ENCODE measurements around the gene SLC41A3.

DNA sequence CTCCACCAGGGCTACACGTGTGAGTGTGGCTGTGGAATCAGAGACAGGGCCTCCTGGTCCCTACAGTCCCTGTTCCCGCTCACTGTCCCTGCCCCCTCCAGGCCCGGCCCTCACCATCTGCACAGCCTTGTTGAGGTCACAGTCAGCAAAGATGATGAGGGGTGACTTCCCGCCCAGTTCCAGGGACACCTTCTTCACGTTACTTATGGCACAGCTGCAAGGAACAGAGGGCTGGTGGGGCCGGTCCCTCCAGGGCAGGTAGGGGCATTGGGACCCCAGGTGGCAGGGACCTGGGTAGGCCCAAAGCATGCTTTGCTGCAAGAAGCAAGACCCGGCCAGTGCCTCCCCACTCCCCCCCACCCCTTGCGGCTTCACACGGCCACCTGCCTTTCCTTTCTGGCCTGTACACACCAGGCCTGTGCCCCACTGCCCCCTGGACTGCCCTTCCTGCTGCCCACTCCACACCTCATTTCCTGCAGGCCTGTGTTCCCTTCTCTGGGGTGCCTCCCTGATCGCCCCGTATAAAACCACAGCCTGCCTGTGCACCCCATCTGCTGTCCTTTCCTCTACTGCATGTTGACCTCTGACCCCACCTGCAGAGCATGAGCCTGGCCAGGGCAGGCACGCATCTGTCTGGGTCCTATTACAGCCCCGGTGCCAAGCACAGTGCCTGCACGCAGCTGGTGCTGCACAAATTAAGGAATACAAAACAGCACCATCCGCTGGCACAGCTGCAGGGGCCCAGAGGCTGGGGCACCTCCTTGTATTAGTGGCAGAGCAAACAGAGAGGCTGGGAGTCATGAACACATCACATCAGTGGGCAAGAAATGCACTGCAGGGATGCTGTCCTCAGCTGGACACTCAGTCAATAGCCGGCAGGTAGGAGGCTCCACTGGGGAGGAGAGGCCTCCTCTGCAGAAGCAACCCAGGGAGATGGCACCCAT, 30.8 kb upstream of the SLC41A3 start:
- TF ChIP-seq, protein P1, sequence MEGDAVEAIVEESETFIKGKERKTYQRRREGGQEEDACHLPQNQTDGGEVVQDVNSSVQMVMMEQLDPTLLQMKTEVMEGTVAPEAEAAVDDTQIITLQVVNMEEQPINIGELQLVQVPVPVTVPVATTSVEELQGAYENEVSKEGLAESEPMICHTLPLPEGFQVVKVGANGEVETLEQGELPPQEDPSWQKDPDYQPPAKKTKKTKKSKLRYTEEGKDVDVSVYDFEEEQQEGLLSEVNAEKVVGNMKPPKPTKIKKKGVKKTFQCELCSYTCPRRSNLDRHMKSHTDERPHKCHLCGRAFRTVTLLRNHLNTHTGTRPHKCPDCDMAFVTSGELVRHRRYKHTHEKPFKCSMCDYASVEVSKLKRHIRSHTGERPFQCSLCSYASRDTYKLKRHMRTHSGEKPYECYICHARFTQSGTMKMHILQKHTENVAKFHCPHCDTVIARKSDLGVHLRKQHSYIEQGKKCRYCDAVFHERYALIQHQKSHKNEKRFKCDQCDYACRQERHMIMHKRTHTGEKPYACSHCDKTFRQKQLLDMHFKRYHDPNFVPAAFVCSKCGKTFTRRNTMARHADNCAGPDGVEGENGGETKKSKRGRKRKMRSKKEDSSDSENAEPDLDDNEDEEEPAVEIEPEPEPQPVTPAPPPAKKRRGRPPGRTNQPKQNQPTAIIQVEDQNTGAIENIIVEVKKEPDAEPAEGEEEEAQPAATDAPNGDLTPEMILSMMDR (IDR thresholded peaks at IDR 0.05; ENCODE audit: low read length), result no peak
- no peak for TF ChIP-seq EZH2 (IDR thresholded peaks at IDR 0.05; ENCODE audit: borderline replicate concordance, low read length)
